Uterus (tissue), 2 donors: ENCODE results near the gene ZNF813.
"Not testable (repeated sequence)": the region's sequence is repeated elsewhere in the genome, so short reads cannot be mapped to it uniquely, and the experiment has no call there.

Experiments used
- CTCF ChIP-seq, 4 experiments: fragments of 200-600 bp in 2 of 4; fragments of 450-650 bp in 2 of 4; sonication (generic) in 2 of 4; IDR thresholded peaks; one replicate each; pipeline ENCODE4 v1.5.1; 2016 to 2019; ENCODE audit warnings: antibody characterized with exemption in 4 of 4, mild to moderate bottlenecking in 2 of 4, moderate library complexity in 1 of 4
- POLR2A ChIP-seq, 2 donors: fragments of 450-650 bp; IDR thresholded peaks; one replicate each; pipeline ENCODE4 v1.6.1; 2016; ENCODE audit warnings: antibody characterized with exemption in 2 of 2, mild to moderate bottlenecking in 1 of 2, moderate library complexity in 1 of 2

GRCh38 chr19:53423680-53424079 is 43.9 kb upstream of the ZNF813 start:
- peak in 1 of 4 experiments; percentile 21 for TF ChIP-seq CTCF (IDR thresholded peaks at IDR 0.05)
- not testable (repeated sequence) for TF ChIP-seq POLR2A (IDR thresholded peaks at IDR 0.05)
